Measurements from ENCODE around the gene SPON1.

Gene SPON1

GRCh38 chr11:13944016-13944415, 18.5 kb upstream of the SPON1 start:
- no peak for DNase-seq (ENCODE audit: low read depth)

- no peak for DNase-seq (ENCODE audit: low read depth)
Measured at GRCh38 chr11:13944911-13945425, 17.6 kb upstream of the SPON1 start.

- no peak for DNase-seq (ENCODE audit: low read depth)
Measured at GRCh38 chr11:13947379-13947778, 15.1 kb upstream of the SPON1 start.

GRCh38 chr11:13949876-13950275, 12.6 kb upstream of the SPON1 start:
- no peak for DNase-seq (ENCODE audit: low read depth)

- no peak for DNase-seq (ENCODE audit: low read depth)
Measured at GRCh38 chr11:13952221-13952620, 10.3 kb upstream of the SPON1 start.

- DNase-seq (ENCODE audit: low read depth), result no peak
Measured at GRCh38 chr11:13952668-13953067, 9.9 kb upstream of the SPON1 start.

- no peak for DNase-seq (ENCODE audit: low read depth)
Measured at GRCh38 chr11:13954591-13954990, 7.9 kb upstream of the SPON1 start.

GRCh38 chr11:13955971-13956421, 6.5 kb upstream of the SPON1 start:
- peak; percentile 41 for DNase-seq (ENCODE audit: low read depth)

- no peak for DNase-seq (ENCODE audit: low read depth)
Measured at GRCh38 chr11:13956988-13957387, 5.5 kb upstream of the SPON1 start.

- DNase-seq (ENCODE audit: low read depth), result no peak
Measured at GRCh38 chr11:13958641-13959400, 3.7 kb upstream of the SPON1 start.

GRCh38 chr11:13962198-13962561, 343 bp upstream of the SPON1 start:
- no peak for DNase-seq (ENCODE audit: low read depth)

GRCh38 chr11:13963169-13963948, 836 bp downstream of the SPON1 start:
- no peak for DNase-seq (ENCODE audit: low read depth)

GRCh38 chr11:13963949-13964770, 1.6 kb downstream of the SPON1 start:
- DNase-seq (ENCODE audit: low read depth), result no peak

- DNase-seq (ENCODE audit: low read depth), result no peak
Measured at GRCh38 chr11:13964771-13965074, 2.2 kb downstream of the SPON1 start.

GRCh38 chr11:13965337-13965736, 2.8 kb downstream of the SPON1 start:
- no peak for DNase-seq (ENCODE audit: low read depth)

GRCh38 chr11:13966013-13966412, 3.5 kb downstream of the SPON1 start:
- no peak for DNase-seq (ENCODE audit: low read depth)

- no peak for DNase-seq (ENCODE audit: low read depth)
Measured at GRCh38 chr11:13966486-13966885, 4.0 kb downstream of the SPON1 start.

- DNase-seq (ENCODE audit: low read depth), result no peak
Measured at GRCh38 chr11:13970986-13971385, 8.5 kb downstream of the SPON1 start.

- no peak for DNase-seq (ENCODE audit: low read depth)
Measured at GRCh38 chr11:13972043-13972910, 9.8 kb downstream of the SPON1 start.

- no peak for DNase-seq (ENCODE audit: low read depth)
Measured at GRCh38 chr11:13972944-13973343, 10.4 kb downstream of the SPON1 start.

GRCh38 chr11:13974631-13975030, 12.1 kb downstream of the SPON1 start:
- no peak for DNase-seq (ENCODE audit: low read depth)

All from activated T-cell treated with anti-CD3 and anti-CD28 coated beads for 24 hours (primary cell).